Measurements from ENCODE around the gene ZNF469.

ZNF469 gene

GRCh38 chr16:88346680-88347505 is 35.9 kb upstream of the ZNF469 start:
- DNase-seq (ENCODE audit: low read depth in 2 of 2) = no peak

GRCh38 chr16:88347656-88348376 is 34.9 kb upstream of the ZNF469 start:
- no peak for DNase-seq (ENCODE audit: low read depth in 2 of 2)

- no peak for DNase-seq (ENCODE audit: low read depth in 2 of 2)
Observed at GRCh38 chr16:88348377-88349152, 34.2 kb upstream of the ZNF469 start.

GRCh38 chr16:88349153-88349902 is 33.4 kb upstream of the ZNF469 start:
- DNase-seq (ENCODE audit: low read depth in 2 of 2) = no peak

- no peak for DNase-seq (ENCODE audit: low read depth in 2 of 2)
Observed at GRCh38 chr16:88349903-88350900, 32.6 kb upstream of the ZNF469 start.

GRCh38 chr16:88350922-88351321 is 31.8 kb upstream of the ZNF469 start:
- DNase-seq (ENCODE audit: low read depth in 2 of 2) = no peak

- DNase-seq (ENCODE audit: low read depth in 2 of 2) = no peak
Observed at GRCh38 chr16:88351491-88352101, 31.2 kb upstream of the ZNF469 start.

- no peak for DNase-seq (ENCODE audit: low read depth in 2 of 2)
Observed at GRCh38 chr16:88352261-88353200, 30.2 kb upstream of the ZNF469 start.

- no peak for DNase-seq (ENCODE audit: low read depth in 2 of 2)
Observed at GRCh38 chr16:88353232-88353631, 29.5 kb upstream of the ZNF469 start.

GRCh38 chr16:88353691-88354090 is 29.1 kb upstream of the ZNF469 start:
- no peak for DNase-seq (ENCODE audit: low read depth in 2 of 2)

- no peak for DNase-seq (ENCODE audit: low read depth in 2 of 2)
Observed at GRCh38 chr16:88354229-88355092, 28.3 kb upstream of the ZNF469 start.

- DNase-seq (ENCODE audit: low read depth in 2 of 2) = no peak
Observed at GRCh38 chr16:88355093-88355388, 27.7 kb upstream of the ZNF469 start.

- DNase-seq (ENCODE audit: low read depth in 2 of 2) = no peak
Observed at GRCh38 chr16:88355389-88356123, 27.2 kb upstream of the ZNF469 start.

- DNase-seq (ENCODE audit: low read depth in 2 of 2) = no peak
Observed at GRCh38 chr16:88356124-88356726, 26.5 kb upstream of the ZNF469 start.

- no peak for DNase-seq (ENCODE audit: low read depth in 2 of 2)
Observed at GRCh38 chr16:88356727-88357199, 26.0 kb upstream of the ZNF469 start.

GRCh38 chr16:88357317-88358022 is 25.3 kb upstream of the ZNF469 start:
- no peak for DNase-seq (ENCODE audit: low read depth in 2 of 2)

Data from stimulated activated CD8-positive, alpha-beta memory T cell treated with anti-CD3 and anti-CD28 coated beads, Interleukin-2, amount 100 ng/mL, for 1 hour (primary cell).